Measurements from ENCODE around the gene CDKN2B.
"Not testable (repeated sequence)": the region's sequence is repeated elsewhere in the genome, so short reads cannot be mapped to it uniquely, and the experiment has no call there.

CDKN2B gene

GRCh38 chr9:22008717-22009505, at the start of gene CDKN2B:
Gene CDKN2B, minus strand, starts transcription at chr9:22009305. Its CDS starts 352 bp downstream, at chr9:22008953.
- peak; percentile 92 for DNase-seq

GRCh38 chr9:22057972-22058371, 48.9 kb upstream of the CDKN2B start:
- not testable (repeated sequence) for DNase-seq

- no peak for DNase-seq
Measured at GRCh38 chr9:22056402-22056801, 47.3 kb upstream of the CDKN2B start.

- no peak for DNase-seq
Measured at GRCh38 chr9:22055090-22055489, 46.0 kb upstream of the CDKN2B start.

- no peak for DNase-seq
Measured at GRCh38 chr9:22054529-22054928, 45.4 kb upstream of the CDKN2B start.

GRCh38 chr9:22054076-22054475, 45.0 kb upstream of the CDKN2B start:
- no peak for DNase-seq

GRCh38 chr9:22053178-22053577, 44.1 kb upstream of the CDKN2B start:
- no peak for DNase-seq

GRCh38 chr9:22052376-22052945, 43.4 kb upstream of the CDKN2B start:
- DNase-seq, result peak; percentile 24

- DNase-seq, result no peak
Measured at GRCh38 chr9:22050924-22051323, 41.8 kb upstream of the CDKN2B start.

- no peak for DNase-seq
Measured at GRCh38 chr9:22049411-22049810, 40.3 kb upstream of the CDKN2B start.

GRCh38 chr9:22047596-22047995, 38.5 kb upstream of the CDKN2B start:
- no peak for DNase-seq

- DNase-seq, result no peak
Measured at GRCh38 chr9:22046243-22046885, 37.3 kb upstream of the CDKN2B start.

GRCh38 chr9:22045423-22045822, 36.3 kb upstream of the CDKN2B start:
- DNase-seq, result no peak

- no peak for DNase-seq
Measured at GRCh38 chr9:22044583-22044982, 35.5 kb upstream of the CDKN2B start.

- DNase-seq, result no peak
Measured at GRCh38 chr9:22043928-22044327, 34.8 kb upstream of the CDKN2B start.

GRCh38 chr9:22041775-22042174, 32.7 kb upstream of the CDKN2B start:
- no peak for DNase-seq

- DNase-seq, result no peak
Measured at GRCh38 chr9:22041344-22041743, 32.2 kb upstream of the CDKN2B start.

- no peak for DNase-seq
Measured at GRCh38 chr9:22040760-22041159, 31.7 kb upstream of the CDKN2B start.

GRCh38 chr9:22039258-22039657, 30.2 kb upstream of the CDKN2B start:
- DNase-seq, result no peak

GRCh38 chr9:22037954-22038690, 29.0 kb upstream of the CDKN2B start:
- no peak for DNase-seq

GRCh38 chr9:22036866-22037626, 27.9 kb upstream of the CDKN2B start:
- no peak for DNase-seq

GRCh38 chr9:22035591-22036011, 26.5 kb upstream of the CDKN2B start:
- DNase-seq, result no peak

Data from right hindlimb (tissue), 1 donor.